ENCODE measurements around the gene ANKRD17.
"Not testable (repeated sequence)": the region's sequence is repeated elsewhere in the genome, so short reads cannot be mapped to it uniquely, and the experiment has no call there.

DNA sequence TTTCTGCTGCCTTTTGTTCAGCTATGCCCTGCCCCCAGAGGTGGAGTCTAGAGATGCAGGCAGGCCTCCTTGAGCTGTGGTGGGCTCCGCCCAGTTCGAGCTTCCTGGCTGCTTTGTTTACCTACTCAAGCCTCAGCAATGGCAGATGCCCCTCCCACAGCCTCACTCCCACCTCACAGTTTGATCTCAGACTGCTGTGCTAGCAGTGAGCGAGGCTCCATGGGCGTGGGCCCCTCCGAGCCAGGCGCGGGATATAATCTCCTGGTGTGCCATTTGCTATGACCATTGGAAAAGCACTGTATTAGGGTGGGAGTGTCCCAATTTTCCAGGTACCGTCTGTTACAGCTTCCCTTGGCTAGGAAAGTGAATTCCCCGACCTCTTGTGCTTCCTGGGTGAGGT lies 34.1 kb upstream of the ANKRD17 start:
- TF ChIP-seq, protein P1, sequence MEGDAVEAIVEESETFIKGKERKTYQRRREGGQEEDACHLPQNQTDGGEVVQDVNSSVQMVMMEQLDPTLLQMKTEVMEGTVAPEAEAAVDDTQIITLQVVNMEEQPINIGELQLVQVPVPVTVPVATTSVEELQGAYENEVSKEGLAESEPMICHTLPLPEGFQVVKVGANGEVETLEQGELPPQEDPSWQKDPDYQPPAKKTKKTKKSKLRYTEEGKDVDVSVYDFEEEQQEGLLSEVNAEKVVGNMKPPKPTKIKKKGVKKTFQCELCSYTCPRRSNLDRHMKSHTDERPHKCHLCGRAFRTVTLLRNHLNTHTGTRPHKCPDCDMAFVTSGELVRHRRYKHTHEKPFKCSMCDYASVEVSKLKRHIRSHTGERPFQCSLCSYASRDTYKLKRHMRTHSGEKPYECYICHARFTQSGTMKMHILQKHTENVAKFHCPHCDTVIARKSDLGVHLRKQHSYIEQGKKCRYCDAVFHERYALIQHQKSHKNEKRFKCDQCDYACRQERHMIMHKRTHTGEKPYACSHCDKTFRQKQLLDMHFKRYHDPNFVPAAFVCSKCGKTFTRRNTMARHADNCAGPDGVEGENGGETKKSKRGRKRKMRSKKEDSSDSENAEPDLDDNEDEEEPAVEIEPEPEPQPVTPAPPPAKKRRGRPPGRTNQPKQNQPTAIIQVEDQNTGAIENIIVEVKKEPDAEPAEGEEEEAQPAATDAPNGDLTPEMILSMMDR (IDR thresholded peaks at IDR 0.05) = not testable (repeated sequence)
- TF ChIP-seq POLR2A, POLR2AphosphoS5 (IDR thresholded peaks at IDR 0.05): not testable (repeated sequence)

All from prostate gland (tissue), 2 donors.